Stimulated activated naive B cell treated with anti-CD40 and anti-IgM and Interleukin-4, amounts not matched to agents 10 μg/mL and 1 μg/mL and 100 μg/mL, for 72 hours (primary cell): Measurements from ENCODE around the gene NECTIN1.
A peak's percentile ranks its signal among the peaks of the same experiment; 100 is the strongest.

Source experiments
- ATAC-seq, 2 donors: fragments of 150-1000 bp; cut with Tn5 transposase; replicated peaks; 2 replicates each; pipeline ENCODE4 v1.10.0; 2021; ENCODE audit warnings: moderate library complexity in 1 of 2
- DNase-seq: peaks from one replicate; pipeline ENCODE4 v3.0.0; 2021
- H3K27ac Mint-ChIP-seq: one replicate; pipeline ENCODE4 v1.8.0; 2022; ENCODE audit warnings: mild to moderate bottlenecking, mixed read lengths
- H3K27me3 Mint-ChIP-seq, 2 donors: one replicate each; pipeline ENCODE4 v1.8.0; 2022; ENCODE audit warnings: mixed read lengths in 2 of 2
- H3K36me3 Mint-ChIP-seq, 2 donors: one replicate each; pipeline ENCODE4 v1.8.0; 2022; ENCODE audit warnings: mixed read lengths in 2 of 2, mild to moderate bottlenecking in 1 of 2
- H3K4me1 Mint-ChIP-seq, 2 donors: one replicate each; pipeline ENCODE4 v1.8.0; 2022; ENCODE audit warnings: mixed read lengths in 2 of 2, mild to moderate bottlenecking in 1 of 2
- H3K4me3 Mint-ChIP-seq, 2 donors: one replicate each; pipeline ENCODE4 v1.8.0; 2022; ENCODE audit warnings: mild to moderate bottlenecking in 2 of 2, mixed read lengths in 2 of 2, moderate library complexity in 1 of 2
- H3K9me3 Mint-ChIP-seq, 2 donors: one replicate each; pipeline ENCODE4 v1.8.0; 2022; ENCODE audit warnings: mixed read lengths in 2 of 2, mild to moderate bottlenecking in 1 of 2

Gene NECTIN1

GRCh38 chr11:119730789-119731386, 1.9 kb upstream of the NECTIN1 start:
- Mint-ChIP-seq H3K27ac (peak overlapping the region; percentile 73), H3K4me3 (no peak overlapping the region), H3K9me3 (no peaks in the 10 kb centered on the region), H3K4me1 (peaks cover 26 to 32% of the 10 kb centered on the region in 2 donors), H3K36me3 (peaks cover 0 to 2% of the 10 kb centered on the region in 2 donors), H3K27me3 (peaks cover 38 to 51% of the 10 kb centered on the region in 2 donors)
- ATAC-seq = no peak
- DNase-seq = no peak

- H3K9me3 Mint-ChIP-seq = no peaks in the 10 kb centered on the region
Observed at GRCh38 chr11:119729951-119730613, 1.1 kb upstream of the NECTIN1 start.

GRCh38 chr11:119729581-119729927, 554 bp upstream of the NECTIN1 start:
- H3K9me3 Mint-ChIP-seq = no peaks in the 10 kb centered on the region
- no peak overlapping the region for H3K27ac Mint-ChIP-seq
- H3K27me3 Mint-ChIP-seq = peaks cover 33 to 44% of the 10 kb centered on the region in 2 donors
- peaks cover 0 to 2% of the 10 kb centered on the region in 2 donors for H3K36me3 Mint-ChIP-seq
- ATAC-seq (peak; percentile 38 to 42), DNase-seq (no peak)
- H3K4me1 Mint-ChIP-seq = peaks cover 30 to 36% of the 10 kb centered on the region in 2 donors
- H3K4me3 Mint-ChIP-seq = peak overlapping the region; percentile 86 to 91

More at GRCh38 chr11:119729951-119730613, 1.1 kb upstream of the NECTIN1 start:
- Mint-ChIP-seq H3K4me3 (peak overlapping the region; percentile 86 to 91), H3K27ac (no peak overlapping the region), H3K4me1 (peaks cover 30 to 36% of the 10 kb centered on the region in 2 donors), H3K36me3 (peaks cover 0 to 2% of the 10 kb centered on the region in 2 donors), H3K27me3 (peaks cover 33 to 45% of the 10 kb centered on the region in 2 donors)
- ATAC-seq (no peak), DNase-seq (no peak)

GRCh38 chr11:119728211-119728626, 781 bp downstream of the NECTIN1 start:
- ATAC-seq (no peak), DNase-seq (no peak)
- Mint-ChIP-seq H3K4me1 (peaks cover 27 to 36% of the 10 kb centered on the region in 2 donors), H3K27ac (peak overlapping the region; percentile 51), H3K9me3 (no peaks in the 10 kb centered on the region), H3K4me3 (peak overlapping the region; percentile 86 to 91), H3K27me3 (peaks cover 22 to 31% of the 10 kb centered on the region in 2 donors), H3K36me3 (no peaks in the 10 kb centered on the region)

GRCh38 chr11:119727523-119728151, 1.4 kb downstream of the NECTIN1 start:
- Mint-ChIP-seq H3K4me1 (peaks cover 27 to 36% of the 10 kb centered on the region in 2 donors), H3K27me3 (peaks cover 22 to 27% of the 10 kb centered on the region in 2 donors), H3K27ac (no peak overlapping the region), H3K36me3 (no peaks in the 10 kb centered on the region), H3K9me3 (no peaks in the 10 kb centered on the region), H3K4me3 (peak overlapping the region; percentile 86 to 91)
- no peak for ATAC-seq
- no peak for DNase-seq

- Mint-ChIP-seq H3K27me3 (peaks cover 29 to 35% of the 10 kb centered on the region in 2 donors), H3K4me1 (peaks cover 33 to 43% of the 10 kb centered on the region in 2 donors), H3K4me3 (peak overlapping the region; percentile 36 to 86), H3K27ac (no peak overlapping the region), H3K36me3 (peaks cover 0 to 2% of the 10 kb centered on the region in 2 donors), H3K9me3 (no peaks in the 10 kb centered on the region)
- DNase-seq (no peak), ATAC-seq (no peak)
Observed at GRCh38 chr11:119726585-119727522, 2.1 kb downstream of the NECTIN1 start.

GRCh38 chr11:119726150-119726553, 2.8 kb downstream of the NECTIN1 start:
- Mint-ChIP-seq H3K27ac (no peak overlapping the region), H3K27me3 (peaks cover 27 to 35% of the 10 kb centered on the region in 2 donors), H3K4me3 (peak overlapping the region in 1 of 2 donors; percentile 6), H3K36me3 (peaks cover 0 to 3% of the 10 kb centered on the region in 2 donors), H3K4me1 (peaks cover 33 to 44% of the 10 kb centered on the region in 2 donors), H3K9me3 (no peaks in the 10 kb centered on the region)
- ATAC-seq (no peak), DNase-seq (no peak)

GRCh38 chr11:119724956-119725355, 4.0 kb downstream of the NECTIN1 start:
- DNase-seq (no peak), ATAC-seq (no peak)
- H3K4me1 Mint-ChIP-seq = peaks cover 28 to 40% of the 10 kb centered on the region in 2 donors
- H3K27me3 Mint-ChIP-seq = peaks cover 18 to 26% of the 10 kb centered on the region in 2 donors
- H3K36me3 Mint-ChIP-seq = peaks cover 0 to 3% of the 10 kb centered on the region in 2 donors
- no peak overlapping the region for H3K4me3 Mint-ChIP-seq
- H3K27ac Mint-ChIP-seq = no peak overlapping the region
- H3K9me3 Mint-ChIP-seq = no peaks in the 10 kb centered on the region

GRCh38 chr11:119723952-119724325, 5.1 kb downstream of the NECTIN1 start:
- Mint-ChIP-seq H3K4me3 (no peak overlapping the region), H3K27ac (no peak overlapping the region)
- DNase-seq = no peak

GRCh38 chr11:119723243-119723951, 5.6 kb downstream of the NECTIN1 start:
- no peak for ATAC-seq

More at GRCh38 chr11:119723952-119724325, 5.1 kb downstream of the NECTIN1 start:
- H3K36me3 Mint-ChIP-seq = peaks cover 0 to 3% of the 10 kb centered on the region in 2 donors
- peaks cover 23 to 33% of the 10 kb centered on the region in 2 donors for H3K4me1 Mint-ChIP-seq
- ATAC-seq = no peak
- H3K9me3 Mint-ChIP-seq = no peaks in the 10 kb centered on the region
- H3K27me3 Mint-ChIP-seq = peaks cover 18 to 21% of the 10 kb centered on the region in 2 donors

GRCh38 chr11:119722281-119722794, 6.7 kb downstream of the NECTIN1 start:
- peak in 1 of 2 donors; percentile 43 for ATAC-seq
- peaks cover 17 to 19% of the 10 kb centered on the region in 2 donors for H3K27me3 Mint-ChIP-seq
- no peak overlapping the region for H3K27ac Mint-ChIP-seq
- H3K36me3 Mint-ChIP-seq = peaks cover 0 to 3% of the 10 kb centered on the region in 2 donors
- DNase-seq = no peak
- no peaks in the 10 kb centered on the region for H3K9me3 Mint-ChIP-seq
- H3K4me1 Mint-ChIP-seq = peaks cover 20 to 25% of the 10 kb centered on the region in 2 donors
- H3K4me3 Mint-ChIP-seq = peak overlapping the region in 1 of 2 donors; percentile 17

More at GRCh38 chr11:119723243-119723951, 5.6 kb downstream of the NECTIN1 start:
- H3K27me3 Mint-ChIP-seq = peaks cover 18 to 21% of the 10 kb centered on the region in 2 donors
- H3K4me1 Mint-ChIP-seq = peaks cover 23 to 32% of the 10 kb centered on the region in 2 donors
- DNase-seq = no peak
- H3K4me3 Mint-ChIP-seq = no peak overlapping the region
- H3K9me3 Mint-ChIP-seq = no peaks in the 10 kb centered on the region
- no peak overlapping the region for H3K27ac Mint-ChIP-seq
- peaks cover 0 to 3% of the 10 kb centered on the region in 2 donors for H3K36me3 Mint-ChIP-seq

GRCh38 chr11:119721129-119722120, 7.6 kb downstream of the NECTIN1 start:
- DNase-seq (no peak), ATAC-seq (no peak)
- H3K27me3 Mint-ChIP-seq = peaks cover 11 to 13% of the 10 kb centered on the region in 2 donors
- H3K36me3 Mint-ChIP-seq = peaks cover 0 to 3% of the 10 kb centered on the region in 2 donors
- no peaks in the 10 kb centered on the region for H3K9me3 Mint-ChIP-seq
- H3K4me1 Mint-ChIP-seq = peaks cover 14 to 21% of the 10 kb centered on the region in 2 donors
- H3K4me3 Mint-ChIP-seq = no peak overlapping the region
- no peak overlapping the region for H3K27ac Mint-ChIP-seq
